Measurements from ENCODE around the gene RAI14.

GRCh38 chr5:34770486-34770885 lies 114.4 kb downstream of the RAI14 start:
- TF ChIP-seq, protein P1, sequence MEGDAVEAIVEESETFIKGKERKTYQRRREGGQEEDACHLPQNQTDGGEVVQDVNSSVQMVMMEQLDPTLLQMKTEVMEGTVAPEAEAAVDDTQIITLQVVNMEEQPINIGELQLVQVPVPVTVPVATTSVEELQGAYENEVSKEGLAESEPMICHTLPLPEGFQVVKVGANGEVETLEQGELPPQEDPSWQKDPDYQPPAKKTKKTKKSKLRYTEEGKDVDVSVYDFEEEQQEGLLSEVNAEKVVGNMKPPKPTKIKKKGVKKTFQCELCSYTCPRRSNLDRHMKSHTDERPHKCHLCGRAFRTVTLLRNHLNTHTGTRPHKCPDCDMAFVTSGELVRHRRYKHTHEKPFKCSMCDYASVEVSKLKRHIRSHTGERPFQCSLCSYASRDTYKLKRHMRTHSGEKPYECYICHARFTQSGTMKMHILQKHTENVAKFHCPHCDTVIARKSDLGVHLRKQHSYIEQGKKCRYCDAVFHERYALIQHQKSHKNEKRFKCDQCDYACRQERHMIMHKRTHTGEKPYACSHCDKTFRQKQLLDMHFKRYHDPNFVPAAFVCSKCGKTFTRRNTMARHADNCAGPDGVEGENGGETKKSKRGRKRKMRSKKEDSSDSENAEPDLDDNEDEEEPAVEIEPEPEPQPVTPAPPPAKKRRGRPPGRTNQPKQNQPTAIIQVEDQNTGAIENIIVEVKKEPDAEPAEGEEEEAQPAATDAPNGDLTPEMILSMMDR (IDR thresholded peaks at IDR 0.05; ENCODE audit: low read length), result no peak
- no peak for TF ChIP-seq EZH2 (optimal IDR thresholded peaks at IDR 0.05; ENCODE audit: low read depth, low read length)

Data from MM.1S (cell line).